NCI-H2029 (cell line): ENCODE measurements around the gene ECPAS.
"Not testable (repeated sequence)": the region's sequence is repeated elsewhere in the genome, so short reads cannot be mapped to it uniquely, and the experiment has no call there.

Experiments used
- DNase-seq: peaks from one replicate; lab custom pipeline; 2025; lab: John Stamatoyannopoulos, UW

ECPAS gene

DNA sequence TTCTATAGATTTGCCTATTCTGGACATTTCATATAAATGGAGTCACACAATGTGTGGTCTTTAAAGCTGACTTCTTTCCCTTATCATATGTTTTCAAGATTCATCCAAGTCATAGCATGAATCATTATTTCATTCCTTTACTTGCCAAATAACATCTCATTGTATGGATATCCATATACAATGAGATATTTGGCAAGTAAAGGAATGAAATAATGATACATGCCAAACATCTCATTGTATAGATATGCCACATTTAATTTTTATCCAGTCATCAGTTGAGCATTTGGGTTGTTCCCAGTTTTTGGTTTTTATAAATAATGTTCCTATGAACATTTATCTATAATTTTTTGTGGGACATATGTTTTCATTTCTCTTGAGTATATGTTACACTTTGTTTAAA lies 133.6 kb downstream of the ECPAS start:
- DNase-seq: no peak

- peak; percentile 71 for DNase-seq
Observed at GRCh38 chr9:111349766-111350165, 134.4 kb downstream of the ECPAS start.

DNA sequence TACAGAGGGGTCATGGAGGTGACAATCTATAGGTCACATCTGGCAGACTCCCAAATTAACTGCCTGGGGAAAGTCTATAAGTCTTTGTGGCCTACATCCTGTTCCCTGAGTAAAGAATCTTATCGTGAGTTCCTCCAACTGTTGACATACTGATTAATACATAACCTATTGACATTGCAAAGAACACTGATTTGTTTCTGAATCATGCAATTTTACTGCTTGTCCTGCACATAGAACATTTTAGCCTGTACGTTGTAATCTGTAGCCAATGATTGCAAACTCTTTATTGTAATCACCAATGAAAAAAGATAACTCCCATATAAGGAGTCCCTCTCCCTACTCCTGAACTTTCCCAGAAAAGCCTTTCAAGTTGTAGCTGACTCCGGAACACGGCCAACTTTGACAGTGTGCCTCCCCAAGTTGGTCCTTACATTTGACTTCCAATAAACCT lies 135.3 kb downstream of the ECPAS start:
- DNase-seq: no peak

DNA sequence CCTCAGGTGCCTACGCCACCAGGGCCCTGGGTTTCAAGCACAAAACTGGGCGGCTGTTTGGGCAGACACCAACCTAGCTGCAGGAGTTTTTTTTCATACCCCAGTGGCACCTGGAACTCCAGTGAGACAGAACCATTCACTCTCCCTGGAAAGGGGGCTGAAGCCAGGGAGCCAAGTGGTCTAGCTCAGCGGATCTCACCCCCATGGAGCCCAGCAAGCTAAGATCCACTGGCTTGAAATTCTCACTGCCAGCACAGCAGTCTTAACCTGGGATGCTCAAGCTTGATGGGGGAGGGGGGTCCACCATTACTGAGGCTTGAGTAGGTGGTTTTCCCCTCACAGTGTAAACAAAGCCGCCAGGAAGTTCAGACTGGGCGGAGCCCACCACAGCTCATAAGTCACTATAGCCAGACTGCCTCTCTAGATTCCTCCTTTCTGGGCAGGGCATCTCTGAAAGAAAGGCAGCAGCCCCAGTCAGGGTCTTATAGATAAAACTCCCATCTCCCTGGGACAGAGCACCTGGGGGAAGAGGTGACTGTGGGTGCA lies 149.8 kb downstream of the ECPAS start:
- not testable (repeated sequence) for DNase-seq

- no peak for DNase-seq
Observed at GRCh38 chr9:111330124-111330523, 154.1 kb downstream of the ECPAS start, which contains the start of gene OR2K2. Gene OR2K2, minus strand, starts transcription at chr9:111330224. Its CDS starts 1,791 bp downstream, at chr9:111328433.

DNA sequence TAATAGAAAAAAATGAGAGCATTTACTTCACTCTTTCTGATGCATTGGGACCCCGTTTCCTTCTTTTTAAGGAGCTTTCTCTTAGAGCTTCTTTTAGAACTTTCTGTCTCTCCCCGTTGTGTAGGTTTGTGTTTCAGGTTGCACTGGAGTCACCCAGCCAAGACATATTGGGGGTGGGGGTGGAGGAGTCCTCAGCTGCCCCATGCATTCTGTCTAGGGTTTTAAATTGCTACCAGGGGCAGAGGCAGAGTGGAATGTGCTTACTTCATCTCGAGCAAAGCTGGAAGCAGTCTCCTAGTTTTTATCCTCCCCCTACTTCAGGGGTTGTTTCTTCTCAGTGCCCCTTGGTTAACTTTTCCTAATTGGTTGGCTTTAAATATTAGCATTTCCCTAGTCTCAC lies 163.6 kb downstream of the ECPAS start:
- no peak for DNase-seq

GRCh38 chr9:111316796-111317195 lies 167.4 kb downstream of the ECPAS start:
- DNase-seq: no peak
